Measurements from ENCODE around the gene BMPR1B.

GRCh38 chr4:94819371-94820168, 61.8 kb downstream of the BMPR1B start:
- TF ChIP-seq CTCF (conservative IDR thresholded peaks at IDR 0.05 in 1 of 2, IDR thresholded peaks at IDR 0.05 in 1 of 2; ENCODE audit: extremely low read depth in 1 of 2, insufficient read depth in 1 of 2, low read depth in 1 of 2, low read length in 2 of 2) (no peak), EZH2 (IDR thresholded peaks at IDR 0.05; ENCODE audit: borderline replicate concordance, low read length) (no peak)

All from mammary epithelial cell (primary cell).